GM18502 (cell line): ENCODE measurements around the gene IFRD2.
"Not testable (repeated sequence)": the region's sequence is repeated elsewhere in the genome, so short reads cannot be mapped to it uniquely, and the experiment has no call there.

Experiments used
- ATAC-seq: cut with Tn5 transposase; IDR thresholded peaks from one replicate; pipeline ENCODE4 v1.9.1; 2021; ENCODE audit warnings: mild to moderate bottlenecking; ENCODE audit not compliant: unreplicated experiment, poor library complexity

IFRD2 gene

GRCh38 chr3:50269977-50270413, 22.2 kb downstream of the IFRD2 start:
- ATAC-seq: no peak

- no peak for ATAC-seq
Observed at GRCh38 chr3:50269460-50269859, 22.8 kb downstream of the IFRD2 start.

- ATAC-seq: no peak
Observed at GRCh38 chr3:50268703-50269451, 23.4 kb downstream of the IFRD2 start, which contains the start of gene SEMA3B. Gene SEMA3B (plus strand): TSS chr3:50269147. CDS start chr3:50269241, 94 bp downstream.

- no peak for ATAC-seq
Observed at GRCh38 chr3:50268276-50268675, 24.0 kb downstream of the IFRD2 start.

DNA sequence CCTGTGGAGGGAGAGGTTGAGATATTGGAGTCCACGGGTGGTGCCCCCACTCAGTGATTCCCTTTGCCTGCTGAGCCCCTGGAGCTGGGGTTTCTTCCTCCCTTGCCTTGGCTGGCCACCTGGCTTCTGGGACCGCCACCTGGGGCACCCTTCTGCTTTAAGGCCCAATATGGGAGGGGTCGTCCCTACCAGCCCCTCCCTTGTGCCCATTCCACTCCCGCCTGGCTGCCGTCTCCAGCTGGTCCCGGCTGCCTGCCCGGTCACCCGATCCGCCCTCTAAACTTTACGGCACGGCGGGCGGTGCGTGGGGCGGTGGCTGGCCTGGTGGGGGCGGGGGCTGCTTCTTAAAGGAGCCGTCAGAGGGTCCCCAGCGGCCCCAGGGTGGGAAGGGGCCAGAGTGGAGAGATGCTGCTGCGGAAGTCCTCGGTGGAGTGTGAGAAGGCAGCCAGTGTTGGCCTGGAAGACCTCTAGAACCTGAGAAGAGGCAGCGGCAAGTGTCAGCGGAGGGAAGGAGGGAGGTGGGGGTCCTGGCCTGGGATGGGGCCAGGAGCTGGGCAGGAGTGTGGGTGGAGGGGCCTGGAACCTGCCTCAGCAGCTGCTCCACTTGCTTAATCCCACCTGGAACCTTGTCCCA, 24.8 kb downstream of the IFRD2 start:
- no peak for ATAC-seq

DNA sequence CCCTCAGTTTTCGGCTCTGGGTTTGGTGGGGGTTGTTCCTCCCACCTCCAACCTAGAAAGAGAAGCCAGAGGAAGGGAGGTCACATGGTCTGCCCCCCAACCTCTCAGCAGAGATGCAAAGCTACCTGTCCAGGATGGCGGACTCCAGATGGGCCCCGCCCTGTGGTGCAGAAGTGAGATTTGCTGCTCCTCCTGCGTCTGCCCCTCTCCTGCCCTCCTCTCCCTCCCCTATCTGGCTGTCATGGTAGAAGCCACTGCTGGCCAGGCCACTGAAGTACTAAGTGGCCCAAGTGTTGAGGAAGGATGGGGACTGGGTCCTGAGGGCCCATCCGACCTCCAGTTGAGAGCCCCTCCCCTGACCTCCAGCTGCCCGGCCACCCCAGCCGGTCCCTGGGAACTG, 25.4 kb downstream of the IFRD2 start:
- no peak for ATAC-seq

GRCh38 chr3:50266017-50266416, 26.2 kb downstream of the IFRD2 start:
- no peak for ATAC-seq

DNA sequence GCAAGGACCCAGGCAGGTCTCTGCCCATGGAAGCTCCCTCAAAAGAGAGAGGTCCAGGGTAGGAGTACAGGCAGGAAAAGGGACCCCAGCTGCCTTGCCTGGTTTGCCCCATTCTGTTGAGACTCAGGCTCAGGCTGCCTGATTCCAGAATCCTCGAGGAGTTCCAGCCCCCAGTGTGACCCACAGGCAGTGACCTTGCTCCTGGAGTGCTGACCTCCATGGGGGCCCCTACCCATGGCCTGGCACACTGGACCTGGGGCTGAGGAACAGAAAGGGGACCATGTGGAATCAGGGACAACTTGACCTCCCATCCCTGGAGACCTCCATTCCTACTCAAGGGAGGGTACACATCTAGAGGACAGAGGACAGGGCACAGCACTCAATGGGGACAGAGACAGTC, 26.7 kb downstream of the IFRD2 start:
- no peak for ATAC-seq

GRCh38 chr3:50264964-50265485, 27.2 kb downstream of the IFRD2 start:
- ATAC-seq: no peak

- ATAC-seq: no peak
Observed at GRCh38 chr3:50264383-50264963, 27.8 kb downstream of the IFRD2 start.

- no peak for ATAC-seq
Observed at GRCh38 chr3:50263478-50264382, 28.5 kb downstream of the IFRD2 start.

DNA sequence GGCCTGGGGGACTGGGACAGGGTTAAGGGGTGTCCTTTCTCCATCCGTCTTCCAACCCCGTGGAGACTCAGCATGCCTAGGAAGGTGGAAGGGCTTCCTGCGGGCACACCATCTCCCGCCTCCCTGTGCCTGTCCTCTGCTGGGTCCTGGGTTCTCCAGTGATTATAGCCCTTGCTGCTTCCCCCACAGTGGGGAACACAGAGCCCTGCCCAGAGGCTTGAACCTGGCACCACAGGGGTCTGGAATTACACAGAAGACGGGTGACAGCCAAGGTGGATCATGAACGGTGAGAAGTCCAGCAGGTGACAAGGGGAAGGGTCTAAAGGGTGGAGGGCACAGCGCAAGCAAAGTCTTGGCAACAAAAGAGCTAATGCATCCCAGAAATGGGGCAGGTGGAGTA, 29.5 kb downstream of the IFRD2 start:
- ATAC-seq: no peak

DNA sequence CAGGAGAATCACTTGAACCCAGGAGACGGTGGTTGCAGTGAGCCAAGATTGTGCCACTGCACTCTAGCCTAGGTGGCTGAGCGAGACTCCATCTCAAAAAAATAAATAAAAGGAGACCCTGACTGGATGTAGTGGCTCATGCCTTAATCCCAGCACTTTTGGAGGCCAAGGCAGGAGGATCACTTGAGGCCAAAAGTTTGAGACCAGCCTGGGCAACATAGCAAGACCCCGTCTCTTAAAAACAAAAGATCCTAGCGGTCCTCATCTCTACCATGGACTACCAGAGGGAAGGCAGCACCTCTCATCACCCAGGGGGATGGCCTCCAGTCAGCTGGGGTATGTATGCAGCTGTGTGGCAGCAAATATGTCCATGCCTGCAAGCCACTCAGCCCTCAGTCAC, 30.0 kb downstream of the IFRD2 start:
- ATAC-seq: not testable (repeated sequence)

DNA sequence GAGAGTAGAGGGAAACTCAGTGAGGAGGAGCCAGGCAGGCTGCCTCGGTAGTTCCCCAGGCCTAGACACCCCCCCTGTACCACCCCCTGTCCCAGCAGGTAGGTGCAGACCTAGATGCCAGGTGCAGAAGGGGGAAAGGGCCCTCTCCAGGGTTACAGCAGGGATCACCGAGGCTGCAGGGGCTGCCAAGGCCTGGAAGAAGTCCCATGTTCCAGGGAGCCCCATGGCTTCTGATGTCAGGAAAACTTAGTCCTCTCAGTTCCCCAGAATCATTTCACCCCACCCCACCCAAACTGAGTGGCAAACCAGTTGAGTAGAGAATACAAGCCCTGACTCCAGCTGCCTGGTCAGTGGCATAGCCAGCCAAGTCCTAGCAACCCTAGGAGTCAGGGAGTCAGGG, 30.7 kb downstream of the IFRD2 start:
- no peak for ATAC-seq

- no peak for ATAC-seq
Observed at GRCh38 chr3:50260942-50261441, 31.2 kb downstream of the IFRD2 start.

- peak; percentile 83 for ATAC-seq
Observed at GRCh38 chr3:50260027-50260941, 31.9 kb downstream of the IFRD2 start.

DNA sequence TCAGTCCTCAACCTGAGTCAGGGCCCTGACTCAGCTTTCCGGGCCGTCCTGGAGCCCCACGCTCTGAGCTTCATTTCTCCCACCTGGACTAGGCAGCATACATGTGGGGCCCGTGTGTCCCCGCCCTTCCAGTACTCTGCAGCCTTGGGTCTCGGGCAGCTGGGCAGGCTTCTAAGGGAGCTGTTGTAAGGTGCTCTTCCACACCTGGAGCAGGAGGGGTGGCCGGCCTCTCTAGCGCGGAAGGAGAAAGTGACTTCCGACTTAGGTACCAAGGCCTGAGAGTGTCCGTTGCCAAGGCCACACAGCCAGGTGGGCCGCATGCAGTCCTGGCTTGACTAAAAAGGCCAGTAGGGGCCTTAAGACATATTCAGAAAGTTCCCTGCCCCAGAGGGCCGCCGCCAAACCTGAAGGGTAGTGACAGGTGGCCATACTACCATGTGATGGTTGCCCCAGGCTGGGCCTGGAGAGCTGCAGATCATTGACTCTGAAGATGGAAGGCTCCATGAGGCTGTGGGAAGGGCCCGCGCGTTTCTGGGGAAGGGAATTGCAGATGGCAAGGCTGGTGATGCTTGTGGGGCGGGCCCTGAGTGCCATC, 32.7 kb downstream of the IFRD2 start:
- peak; percentile 22 for ATAC-seq

- ATAC-seq: no peak
Observed at GRCh38 chr3:50258979-50259378, 33.2 kb downstream of the IFRD2 start.
